Neural cell (in vitro differentiated cells): Measurements from ENCODE around the gene IER5L.

Experiments used
- EP300 ChIP-seq: fragments of 450-650 bp; conservative IDR thresholded peaks from 2 replicates; pipeline ENCODE4 v1.6.1; 2014; ENCODE audit warnings: antibody characterized with exemption, mild to moderate bottlenecking, moderate library complexity; ENCODE audit not compliant: poor library complexity, severe bottlenecking
- POLR2AphosphoS5 ChIP-seq: IDR thresholded peaks from 2 replicates; pipeline ENCODE4 v1.6.1; 2012
- RAD21 ChIP-seq: fragments of 450-650 bp; conservative IDR thresholded peaks from 2 replicates; pipeline ENCODE4 v1.6.1; 2014; ENCODE audit warnings: antibody characterized with exemption, mild to moderate bottlenecking, moderate library complexity
- SMC3 ChIP-seq: fragments of 450-650 bp; conservative IDR thresholded peaks from 2 replicates; pipeline ENCODE4 v1.6.1; 2014; ENCODE audit warnings: antibody characterized with exemption, mild to moderate bottlenecking, moderate library complexity; ENCODE audit not compliant: poor library complexity
- TAF1 ChIP-seq: IDR thresholded peaks from 2 replicates; pipeline ENCODE4 v1.6.1; 2012; ENCODE audit warnings: low read depth
- TF ChIP-seq, protein P1 (sequence below): fragments of 450-650 bp; IDR thresholded peaks from 2 replicates; pipeline ENCODE4 v1.5.1; 2014; ENCODE audit warnings: antibody characterized with exemption, mild to moderate bottlenecking, moderate library complexity; ENCODE audit not compliant: poor library complexity, severe bottlenecking

DNA sequence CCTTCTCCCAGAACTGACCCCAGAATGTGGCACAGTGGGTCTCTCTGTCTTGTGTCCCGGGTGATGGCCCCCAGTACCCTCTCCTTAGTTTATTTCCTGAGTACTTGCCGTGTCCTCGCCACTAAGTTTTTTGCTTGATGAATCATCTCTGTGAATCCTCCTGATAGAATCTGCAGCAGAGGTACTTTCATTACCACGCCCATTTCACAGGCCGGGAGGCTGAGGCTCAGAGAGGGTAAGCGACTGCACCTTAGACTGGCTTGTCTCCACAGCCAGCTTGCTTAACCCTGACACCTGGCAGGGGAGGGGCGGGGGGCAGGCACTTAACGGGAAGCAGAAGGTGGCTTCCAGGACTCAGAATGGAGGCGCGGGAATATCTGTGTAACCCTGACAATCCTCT lies 7.9 kb upstream of the IER5L start:
- TF ChIP-seq POLR2AphosphoS5 = no peak
- TF ChIP-seq, protein P1, sequence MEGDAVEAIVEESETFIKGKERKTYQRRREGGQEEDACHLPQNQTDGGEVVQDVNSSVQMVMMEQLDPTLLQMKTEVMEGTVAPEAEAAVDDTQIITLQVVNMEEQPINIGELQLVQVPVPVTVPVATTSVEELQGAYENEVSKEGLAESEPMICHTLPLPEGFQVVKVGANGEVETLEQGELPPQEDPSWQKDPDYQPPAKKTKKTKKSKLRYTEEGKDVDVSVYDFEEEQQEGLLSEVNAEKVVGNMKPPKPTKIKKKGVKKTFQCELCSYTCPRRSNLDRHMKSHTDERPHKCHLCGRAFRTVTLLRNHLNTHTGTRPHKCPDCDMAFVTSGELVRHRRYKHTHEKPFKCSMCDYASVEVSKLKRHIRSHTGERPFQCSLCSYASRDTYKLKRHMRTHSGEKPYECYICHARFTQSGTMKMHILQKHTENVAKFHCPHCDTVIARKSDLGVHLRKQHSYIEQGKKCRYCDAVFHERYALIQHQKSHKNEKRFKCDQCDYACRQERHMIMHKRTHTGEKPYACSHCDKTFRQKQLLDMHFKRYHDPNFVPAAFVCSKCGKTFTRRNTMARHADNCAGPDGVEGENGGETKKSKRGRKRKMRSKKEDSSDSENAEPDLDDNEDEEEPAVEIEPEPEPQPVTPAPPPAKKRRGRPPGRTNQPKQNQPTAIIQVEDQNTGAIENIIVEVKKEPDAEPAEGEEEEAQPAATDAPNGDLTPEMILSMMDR = no peak
- no peak for TF ChIP-seq EP300
- no peak for TF ChIP-seq SMC3
- TF ChIP-seq TAF1 = no peak
- no peak for TF ChIP-seq RAD21
